SU-DHL-6 (cell line): Measurements from ENCODE around the gene ACVR1.

Source experiments
- H2AFZ ChIP-seq: fragments of 200-600 bp; sonication (generic); 2 replicates; pipeline ENCODE4 v1.6.1; 2014; ENCODE audit warnings: low read depth, mild to moderate bottlenecking, moderate library complexity, mixed read lengths, antibody characterized with exemption, low read length; ENCODE audit not compliant: severe bottlenecking
- H3F3A ChIP-seq: fragments of 200-600 bp; shearing (Covaris generic); 2 replicates; pipeline ENCODE4 v1.6.0; 2016; ENCODE audit warnings: antibody characterized with exemption, mild to moderate bottlenecking; ENCODE audit not compliant: insufficient read depth
- H3K27ac ChIP-seq: fragments of 200-600 bp; sonication (generic); 2 replicates; pipeline ENCODE4 v1.5.1; 2016; ENCODE audit warnings: low read depth, mild to moderate bottlenecking, low read length, moderate library complexity, mixed read lengths
- H3K27me3 ChIP-seq: fragments of 200-600 bp; sonication (generic), shearing (Covaris generic); 2 replicates; pipeline ENCODE4 v1.6.0; 2014; ENCODE audit warnings: mild to moderate bottlenecking, low read length
- H3K36me3 ChIP-seq: fragments of 200-600 bp; sonication (generic); 2 replicates; pipeline ENCODE4 v1.6.1; 2014; ENCODE audit warnings: mild to moderate bottlenecking, low read length, mixed read lengths
- H3K4me2 ChIP-seq: fragments of 300-600, 200-600 bp; shearing (Covaris generic), sonication (generic); 2 replicates; pipeline ENCODE4 v1.6.0; 2014; ENCODE audit warnings: low read length, low read depth, mild to moderate bottlenecking; ENCODE audit not compliant: poor library complexity, severe bottlenecking
- H3K4me3 ChIP-seq: fragments of 200-600 bp; sonication (generic); 2 replicates; pipeline ENCODE4 v1.5.1; 2014; ENCODE audit warnings: antibody characterized with exemption, low read length, mild to moderate bottlenecking, mixed read lengths; ENCODE audit not compliant: insufficient read depth, poor library complexity, severe bottlenecking
- H3K79me2 ChIP-seq: fragments of 200-600 bp; sonication (generic); 2 replicates; pipeline ENCODE4 v1.6.1; 2014; ENCODE audit warnings: mild to moderate bottlenecking, low read length, moderate library complexity; ENCODE audit not compliant: insufficient read depth
- H3K9ac ChIP-seq: fragments of 200-600 bp; sonication (generic); 2 replicates; pipeline ENCODE4 v1.7.0; 2014; ENCODE audit warnings: mild to moderate bottlenecking, low read length
- H3K9me2 ChIP-seq: fragments of 200-600 bp; sonication (generic); replicated peaks from 2 replicates; pipeline ENCODE4 v1.6.1; 2014; ENCODE audit warnings: low read length; ENCODE audit not compliant: insufficient read depth
- H3K9me3 ChIP-seq: fragments of 200-600 bp; sonication (generic); 2 replicates; pipeline ENCODE4 v1.6.1; 2014; ENCODE audit warnings: low read length, mixed read lengths; ENCODE audit not compliant: insufficient read depth
- H4K20me1 ChIP-seq: fragments of 200-600 bp; sonication (generic); 2 replicates; pipeline ENCODE4 v1.6.1; 2014; ENCODE audit warnings: low read depth, mild to moderate bottlenecking, antibody characterized with exemption, low read length, moderate library complexity, mixed read lengths
- EZH2phosphoT487 ChIP-seq: fragments of 200-600 bp; sonication (generic), shearing (Covaris generic); conservative IDR thresholded peaks from 2 replicates; pipeline ENCODE4 v1.6.1; 2018; ENCODE audit warnings: mild to moderate bottlenecking, antibody characterized with exemption, low read length, moderate library complexity, mixed read lengths
- TF ChIP-seq, protein P1 (sequence below): fragments of 200-600 bp; sonication (generic); IDR thresholded peaks from one replicate; pipeline ENCODE4 v1.5.1; 2017; ENCODE audit warnings: antibody characterized with exemption, mild to moderate bottlenecking, low read length, moderate library complexity; ENCODE audit not compliant: insufficient read depth, poor library complexity, severe bottlenecking

The ACVR1 gene

DNA sequence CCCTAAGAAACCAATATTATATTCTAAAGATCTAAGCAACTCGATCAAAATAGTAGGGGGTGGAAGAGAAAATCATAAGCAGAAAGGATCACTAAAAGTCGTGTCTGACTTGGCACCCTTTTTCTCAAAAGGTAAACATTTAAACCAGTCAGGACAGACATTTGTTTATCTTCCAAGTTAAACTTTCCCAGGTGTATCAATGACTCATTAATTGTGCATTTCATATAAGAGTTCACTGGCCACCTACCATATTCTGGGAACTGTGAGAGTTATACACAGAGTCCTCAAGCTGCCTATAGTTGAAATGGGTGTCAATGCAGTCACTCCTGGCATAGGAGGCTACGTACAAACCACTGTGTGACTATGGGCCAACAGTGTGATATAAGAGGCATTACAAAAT lies 4.8 kb upstream of the ACVR1 start:
- Histone ChIP-seq H4K20me1 (no peaks in the 10 kb centered on the region), H2AFZ (no peak overlapping the region), H3F3A (peaks cover 3% of the 10 kb centered on the region; the same call in 1 of the 2 replicates), H3K4me3 (no peak overlapping the region), H3K36me3 (no peaks in the 10 kb centered on the region), H3K79me2 (no peaks in the 10 kb centered on the region), H3K27me3 (no peaks in the 10 kb centered on the region), H3K9ac (no peak overlapping the region), H3K4me2 (no peak overlapping the region), H3K9me3 (no peaks in the 10 kb centered on the region), H3K9me2 (no peaks in the 10 kb centered on the region), H3K27ac (no peak overlapping the region)
- TF ChIP-seq EZH2phosphoT487: no peak
- TF ChIP-seq, protein P1, sequence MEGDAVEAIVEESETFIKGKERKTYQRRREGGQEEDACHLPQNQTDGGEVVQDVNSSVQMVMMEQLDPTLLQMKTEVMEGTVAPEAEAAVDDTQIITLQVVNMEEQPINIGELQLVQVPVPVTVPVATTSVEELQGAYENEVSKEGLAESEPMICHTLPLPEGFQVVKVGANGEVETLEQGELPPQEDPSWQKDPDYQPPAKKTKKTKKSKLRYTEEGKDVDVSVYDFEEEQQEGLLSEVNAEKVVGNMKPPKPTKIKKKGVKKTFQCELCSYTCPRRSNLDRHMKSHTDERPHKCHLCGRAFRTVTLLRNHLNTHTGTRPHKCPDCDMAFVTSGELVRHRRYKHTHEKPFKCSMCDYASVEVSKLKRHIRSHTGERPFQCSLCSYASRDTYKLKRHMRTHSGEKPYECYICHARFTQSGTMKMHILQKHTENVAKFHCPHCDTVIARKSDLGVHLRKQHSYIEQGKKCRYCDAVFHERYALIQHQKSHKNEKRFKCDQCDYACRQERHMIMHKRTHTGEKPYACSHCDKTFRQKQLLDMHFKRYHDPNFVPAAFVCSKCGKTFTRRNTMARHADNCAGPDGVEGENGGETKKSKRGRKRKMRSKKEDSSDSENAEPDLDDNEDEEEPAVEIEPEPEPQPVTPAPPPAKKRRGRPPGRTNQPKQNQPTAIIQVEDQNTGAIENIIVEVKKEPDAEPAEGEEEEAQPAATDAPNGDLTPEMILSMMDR: no peak

DNA sequence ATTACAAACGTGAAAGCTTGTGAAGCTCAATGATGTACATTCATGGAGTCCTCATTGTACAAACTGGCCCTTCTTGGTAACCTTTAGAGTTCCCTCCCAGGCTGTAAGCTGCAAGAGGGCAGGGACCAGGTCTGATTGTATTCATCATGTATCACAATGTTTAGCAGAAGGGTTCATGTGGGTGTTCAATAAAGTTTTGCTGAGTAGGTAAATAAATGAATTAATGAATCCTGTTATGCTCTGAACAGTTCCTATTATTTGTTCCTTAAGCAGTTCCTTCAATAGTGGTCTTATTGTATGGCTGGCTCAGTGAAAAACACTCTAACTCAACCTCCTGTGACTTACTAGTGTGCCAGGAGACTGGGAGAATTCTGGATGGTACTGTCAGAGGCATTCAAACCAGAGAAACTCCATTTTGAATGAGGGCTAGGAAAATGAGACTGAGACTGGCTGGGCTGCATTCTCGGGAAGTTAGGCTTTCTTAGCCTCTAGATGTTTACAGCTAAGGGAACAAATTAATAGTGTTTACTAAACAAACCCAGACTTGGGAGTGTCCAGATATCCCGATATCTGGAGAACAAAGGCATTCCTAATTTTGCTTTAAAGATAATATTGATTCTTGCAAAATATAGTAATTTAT lies 1.8 kb upstream of the ACVR1 start:
- Histone ChIP-seq H3K4me2 (no peak overlapping the region), H3K36me3 (no peaks in the 10 kb centered on the region), H3K4me3 (no peak overlapping the region), H2AFZ (no peak overlapping the region), H3K27ac (no peak overlapping the region), H3K27me3 (no peaks in the 10 kb centered on the region), H3K79me2 (no peaks in the 10 kb centered on the region), H3K9ac (no peak overlapping the region), H3K9me2 (no peaks in the 10 kb centered on the region), H3K9me3 (no peaks in the 10 kb centered on the region), H3F3A (peaks cover 8% of the 10 kb centered on the region; the same call in 1 of the 2 replicates), H4K20me1 (no peaks in the 10 kb centered on the region)
- TF ChIP-seq, protein P1: no peak
- no peak for TF ChIP-seq EZH2phosphoT487

DNA sequence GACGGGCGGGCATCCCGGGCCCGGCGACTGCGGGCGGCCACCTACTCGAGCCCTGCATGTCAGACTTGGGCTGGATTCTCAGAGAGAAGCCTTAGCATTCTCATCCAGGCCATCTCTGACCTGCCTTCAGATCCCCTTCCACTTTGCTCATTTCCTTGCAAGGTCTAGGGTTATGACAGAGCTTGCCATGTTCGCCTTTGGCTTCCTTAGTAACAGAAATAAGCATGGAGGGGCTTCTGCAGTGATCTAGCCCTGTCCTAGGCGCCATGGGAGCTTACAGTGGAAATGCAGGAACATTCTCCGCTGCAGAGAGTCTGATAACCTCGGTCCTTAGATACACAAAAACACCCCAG lies 632 bp upstream of the ACVR1 start:
- Histone ChIP-seq H3K9me2 (no peaks in the 10 kb centered on the region), H3K27me3 (no peaks in the 10 kb centered on the region), H3K79me2 (no peaks in the 10 kb centered on the region), H2AFZ (peak overlapping the region; percentile 90), H3K9ac (peak overlapping the region; percentile 58), H3K27ac (no peak overlapping the region), H4K20me1 (no peaks in the 10 kb centered on the region), H3K4me3 (peak overlapping the region; percentile 86), H3K36me3 (no peaks in the 10 kb centered on the region), H3F3A (peaks cover 8% of the 10 kb centered on the region; the same call in 1 of the 2 replicates), H3K4me2 (peak overlapping the region; percentile 72), H3K9me3 (no peaks in the 10 kb centered on the region)
- TF ChIP-seq, protein P1: no peak
- TF ChIP-seq EZH2phosphoT487: no peak
